ENCODE results near the gene GALNT10.

- no peak for TF ChIP-seq POLR2A (IDR thresholded peaks at IDR 0.05)
- TF ChIP-seq CTCF (IDR thresholded peaks at IDR 0.05), result no peak
These were observed 30.9 kb downstream of the GALNT10 start for GRCh38 chr5:154221371-154221896.

All from stomach (tissue), 4 donors.